ENCODE results near the gene TYMS. TPM values are rescaled to one million over a fixed set of nuclear protein-coding genes. Genes with fewer than 3 reads are reported as not detected.

TYMS gene
- total and polyA plus RNA-seq, 9 of the 15 experiments (the other 6 are each of a cell fraction or from before 2014, with no cell fraction given): 69.1 to 409 (median 175) TPM

- no peak for TF ChIP-seq ZNF695 (CRISPR knock-in tag; IDR thresholded peaks at IDR 0.05)
- no peak for TF ChIP-seq SPI1 (IDR thresholded peaks at IDR 0.05; ENCODE audit: borderline replicate concordance, low read depth, low read length)
- TF ChIP-seq PTBP1 (IDR thresholded peaks at IDR 0.05; ENCODE audit: low read depth, low read length): no peak
Observed at GRCh38 chr18:629269-630150, 27.9 kb upstream of the TYMS start (continued).

- Histone ChIP-seq H3K79me2 (ENCODE audit: control insufficient read depth, insufficient read depth, low read length) (no peaks in the 10 kb centered on the region), H3K9ac (ENCODE audit: insufficient read depth in 1 of 2, low read depth in 2 of 2, low read length in 2 of 2) (no peak overlapping the region), H3K4me2 (ENCODE audit: insufficient read depth, low read length) (no peak overlapping the region), H3K4me1 (replicated peaks in 1 of 2; ENCODE audit: control insufficient read depth in 2 of 2, insufficient read depth in 2 of 2, low read length in 2 of 2) (peaks cover 0 to 10% of the 10 kb centered on the region in 2 experiments; a peak in 4 of 5 replicates), H3K9me3 (replicated peaks; ENCODE audit: control insufficient read depth, insufficient read depth, low read depth, low read length) (peaks cover 2% of the 10 kb centered on the region; the same call in 1 of the 2 replicates), H3K36me3 (ENCODE audit: control insufficient read depth, insufficient read depth, low read length) (no peaks in the 10 kb centered on the region), H3K4me3 (no peak overlapping the region), H3K9me1 (ENCODE audit: control insufficient read depth, insufficient read depth, low read length) (no peaks in the 10 kb centered on the region), H3K27me3 (ENCODE audit: control insufficient read depth in 2 of 2, insufficient read depth in 2 of 2, low read length in 2 of 2) (no peaks in the 10 kb centered on the region), H3K27ac (ENCODE audit: extremely low read depth, low read depth, low read length) (no peak overlapping the region), H2AFZ (ENCODE audit: low read depth, low read length) (no peak overlapping the region), H4K20me1 (replicated peaks; ENCODE audit: control insufficient read depth, insufficient read depth, low read length) (no peaks in the 10 kb centered on the region)
- in situ Hi-C loops (cut with MboI) (no loop called here), intact Hi-C loops (cut with micrococcal nuclease) (no loop called here)
- no peak for DNase-seq (ENCODE audit: extremely low read depth in 1 of 4, low spot score in 3 of 4)
- no peak for FAIRE-seq
- CTCF ChIA-PET (ENCODE audit: low intra/inter-chr PET ratio): no interaction called here
- POLR2A ChIA-PET: interaction anchor here (1.9 to 2.2 kb wide), 2 partner anchors 11 to 13 kb away, joined by 5 to 6 read pairs; no protein-coding TSS in a partner anchor
- no peak for ATAC-seq
- BruUV-seq (replicated peaks): no TSS peak
- TF ChIP-seq ATF3 (IDR thresholded peaks at IDR 0.05): peak; percentile 29
- no peak for TF ChIP-seq ATF3 (CRISPR knock-in tag; conservative IDR thresholded peaks at IDR 0.05)
- TF ChIP-seq EGR1 (conservative IDR thresholded peaks at IDR 0.05): no peak
- TF ChIP-seq PPARD (CRISPR knock-in tag; IDR thresholded peaks at IDR 0.05): no peak
- no peak for TF ChIP-seq HIVEP1 (CRISPR knock-in tag; IDR thresholded peaks at IDR 0.05)
- no peak for TF ChIP-seq ZBTB11 (CRISPR knock-in tag; IDR thresholded peaks at IDR 0.05)
- TF ChIP-seq GABPA (tag; conservative IDR thresholded peaks at IDR 0.05; ENCODE audit: low read depth): no peak
- TF ChIP-seq POLR3A (IDR thresholded peaks at IDR 0.05; ENCODE audit: borderline replicate concordance, extremely low read depth, insufficient read depth, insufficient read length): no peak
- no peak for TF ChIP-seq ZNF436 (CRISPR knock-in tag; IDR thresholded peaks at IDR 0.05)
- peak; percentile 90 for TF ChIP-seq ZNF316 (IDR thresholded peaks at IDR 0.05)
- TF ChIP-seq MLLT1 (IDR thresholded peaks at IDR 0.05): no peak
- no peak for TF ChIP-seq ETS2 (tag; IDR thresholded peaks at IDR 0.05; ENCODE audit: borderline replicate concordance, poor library complexity, severe bottlenecking)
Observed at GRCh38 chr18:631560-631959, 25.9 kb upstream of the TYMS start.
